NCI-H748 (cell line): ENCODE measurements around the gene EYS.
A peak's percentile ranks its signal among the peaks of the same experiment; 100 is the strongest.
"Not testable (repeated sequence)": the region's sequence is repeated elsewhere in the genome, so short reads cannot be mapped to it uniquely, and the experiment has no call there.

Experiments used
- DNase-seq: peaks from one replicate; lab custom pipeline; 2025; ENCODE audit not compliant: unreplicated experiment; lab: John Stamatoyannopoulos, UW

Gene EYS

DNA sequence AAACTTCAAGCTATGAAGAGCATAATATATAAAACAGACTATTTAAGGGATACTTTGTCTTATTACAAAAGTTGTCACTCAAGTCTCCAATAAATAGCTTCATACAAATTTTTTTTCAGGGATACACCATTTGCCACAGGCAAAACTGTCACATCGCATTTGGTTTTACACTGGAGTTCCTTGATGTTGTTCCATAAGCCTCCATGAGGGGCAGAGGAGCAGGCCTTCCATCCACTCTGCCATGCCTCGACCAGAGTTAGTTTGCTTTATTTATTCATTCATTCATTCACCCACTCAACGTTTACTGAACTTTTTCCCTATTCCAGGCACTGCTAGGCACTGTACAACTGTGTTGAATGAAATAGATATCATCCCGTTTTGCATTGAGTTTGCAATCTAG, 1824.8 kb downstream of the EYS start:
- no peak for DNase-seq

GRCh38 chr6:63881791-63882190, 1825.2 kb downstream of the EYS start:
- DNase-seq = no peak

DNA sequence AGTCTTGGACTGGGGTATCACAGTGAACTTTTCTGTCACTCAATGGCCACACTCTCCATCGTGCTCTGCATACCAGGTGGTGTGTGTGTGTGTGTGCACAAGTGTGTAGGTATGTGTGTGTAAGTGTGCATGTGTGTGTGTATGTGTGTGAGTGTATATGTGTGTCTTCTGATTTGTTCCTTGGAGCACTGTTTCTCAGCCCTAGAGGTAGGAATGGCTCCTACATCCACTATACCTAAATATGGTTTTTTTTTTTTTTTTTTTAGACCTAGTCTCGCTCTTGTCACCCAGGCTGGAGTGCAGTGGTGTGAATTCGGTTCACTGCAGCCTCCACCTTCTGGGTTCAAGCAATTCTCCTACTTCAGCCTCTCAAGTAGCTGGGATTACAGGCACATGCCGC, 1834.8 kb downstream of the EYS start:
- DNase-seq = no peak

DNA sequence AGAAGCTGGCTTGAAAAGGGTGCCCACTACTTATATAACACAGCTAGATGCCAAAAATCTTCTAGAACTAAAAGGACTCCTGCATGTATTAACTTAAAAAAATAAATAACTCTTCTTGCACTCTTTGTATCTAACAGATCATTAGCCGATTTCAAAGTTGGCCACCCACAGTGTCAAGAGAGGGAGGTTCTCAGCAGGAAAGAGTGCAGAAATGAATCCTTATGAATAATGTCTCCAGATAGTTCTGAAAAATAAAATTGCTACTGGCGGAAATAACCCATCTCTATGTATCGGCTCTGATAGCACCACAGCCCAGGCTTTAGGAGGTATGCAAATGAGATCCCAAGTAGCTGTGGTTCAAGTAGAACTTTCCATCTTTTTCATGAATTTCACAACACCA, 1838.7 kb downstream of the EYS start:
- no peak for DNase-seq

DNA sequence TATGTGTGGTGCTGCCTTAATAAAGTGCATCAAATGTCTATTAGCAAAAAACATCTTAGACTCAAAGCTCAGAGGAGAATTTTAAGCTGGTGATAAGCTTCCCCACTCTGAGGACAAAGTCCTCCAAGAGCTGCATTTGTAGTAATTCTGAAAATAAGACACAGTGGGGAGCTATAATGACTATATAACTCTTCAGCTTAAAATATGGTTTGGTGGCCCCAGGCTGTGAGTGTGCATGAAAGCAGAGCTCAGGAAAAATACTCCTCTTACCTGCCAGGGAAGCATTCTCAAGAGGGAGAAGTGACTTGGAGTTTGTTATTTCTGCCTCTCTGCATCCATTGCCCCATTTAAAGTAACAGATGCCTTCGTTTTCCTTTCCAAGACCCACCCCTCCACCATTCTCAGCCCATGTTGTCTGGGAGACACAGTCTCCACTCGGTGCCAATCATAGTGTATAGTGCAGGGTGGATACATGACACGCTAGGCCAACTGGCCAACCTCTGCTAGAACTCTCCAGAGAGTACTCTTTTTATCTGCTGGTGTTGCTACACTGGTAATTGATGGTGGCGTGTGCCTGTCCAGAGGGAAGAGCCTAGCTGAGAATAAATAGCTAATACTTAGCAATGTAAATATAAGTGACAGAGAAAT, 1842.2 kb downstream of the EYS start:
- DNase-seq = no peak

DNA sequence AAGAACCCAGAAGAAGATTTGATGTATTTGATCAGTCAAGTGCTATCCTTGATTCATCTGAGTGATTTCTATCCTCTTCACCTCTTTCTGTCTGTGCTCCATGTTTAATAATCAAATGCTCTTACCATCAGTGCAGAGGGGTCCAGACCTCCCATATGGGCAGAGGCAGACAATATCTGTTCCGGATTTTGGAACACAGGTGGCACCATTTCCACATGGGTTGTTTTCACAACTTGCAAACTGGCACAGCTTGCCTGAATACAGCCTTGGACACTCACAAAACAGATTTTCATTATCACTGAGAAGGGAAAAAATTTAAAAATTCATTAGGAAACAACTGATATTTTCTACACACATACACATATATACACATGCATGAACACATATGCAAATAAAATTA, 1843.0 kb downstream of the EYS start:
- DNase-seq = no peak

DNA sequence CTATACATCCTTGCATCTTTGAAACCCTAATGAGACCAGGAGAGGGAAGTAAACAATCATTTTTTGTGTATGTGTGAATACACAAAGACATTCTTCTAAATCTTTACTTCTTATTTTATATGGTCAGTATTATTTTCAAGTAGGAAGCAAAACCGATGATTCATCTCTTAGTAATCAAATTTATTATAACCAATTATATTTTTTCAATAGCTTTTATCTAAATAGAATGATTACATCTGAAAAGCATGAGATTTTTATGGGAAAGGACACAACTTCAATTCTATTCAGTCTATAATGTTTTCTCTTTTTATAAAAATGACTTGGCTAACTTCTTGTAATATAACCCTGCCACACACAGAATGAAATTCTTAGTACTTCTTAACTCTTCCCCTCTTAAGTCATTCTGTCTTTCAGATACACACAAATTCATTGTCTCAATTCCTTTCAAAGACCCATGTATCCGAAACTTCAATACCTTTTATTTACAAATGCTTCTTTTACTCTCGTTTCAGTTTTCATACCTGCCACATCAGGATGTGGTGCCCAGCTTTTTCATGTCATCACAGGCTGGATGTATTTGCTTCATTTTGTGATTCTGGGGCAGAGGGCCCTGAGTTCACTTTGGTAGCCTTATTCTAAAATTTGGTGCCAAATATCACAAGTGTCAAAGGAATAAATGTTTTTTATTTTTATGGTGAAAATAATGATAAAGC, 1844.4 kb downstream of the EYS start:
- no peak for DNase-seq

- DNase-seq = peak; percentile 22
These were observed 1847.5 kb downstream of the EYS start for GRCh38 chr6:63859528-63859927.

- no peak for DNase-seq
These were observed 1848.3 kb downstream of the EYS start for GRCh38 chr6:63858691-63859090.

DNA sequence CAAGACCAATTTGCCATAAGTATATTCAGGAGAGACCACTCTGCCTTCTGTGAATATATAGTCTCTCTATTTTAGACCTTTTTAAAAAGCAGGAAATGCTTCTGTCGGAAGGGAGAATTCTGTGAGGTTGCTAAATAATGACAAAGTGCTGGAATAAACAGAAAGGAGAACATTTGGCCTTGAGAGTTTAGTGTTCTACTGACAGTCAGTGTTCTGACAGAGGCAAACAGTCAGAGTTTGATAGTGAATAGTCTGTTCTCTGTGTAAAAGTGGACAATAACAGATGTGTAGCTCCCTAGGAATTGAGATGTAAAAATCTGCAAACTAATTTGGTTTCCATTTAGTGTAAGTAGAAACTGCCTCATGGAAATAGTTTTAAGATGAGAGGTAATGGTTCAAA, 1850.8 kb downstream of the EYS start:
- DNase-seq = no peak

DNA sequence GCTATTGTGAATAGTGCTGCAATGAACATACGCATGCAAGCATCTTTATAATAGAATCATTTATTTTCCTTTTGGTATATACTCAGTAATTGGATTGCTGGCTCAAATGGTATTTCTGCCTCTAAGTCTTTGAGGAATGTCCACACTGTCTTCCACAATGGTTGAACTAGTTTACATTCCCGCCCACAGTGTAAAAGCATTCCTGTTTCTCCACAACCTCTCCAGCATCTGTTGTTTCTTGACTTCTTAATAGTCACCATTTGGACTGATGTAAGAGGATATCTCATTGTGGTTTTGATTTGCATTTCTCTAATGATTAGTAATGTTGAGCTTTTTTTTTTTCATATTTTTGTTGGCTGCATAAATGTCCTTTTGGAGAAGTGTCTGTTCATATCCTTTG, 1862.7 kb downstream of the EYS start:
- DNase-seq = no peak

DNA sequence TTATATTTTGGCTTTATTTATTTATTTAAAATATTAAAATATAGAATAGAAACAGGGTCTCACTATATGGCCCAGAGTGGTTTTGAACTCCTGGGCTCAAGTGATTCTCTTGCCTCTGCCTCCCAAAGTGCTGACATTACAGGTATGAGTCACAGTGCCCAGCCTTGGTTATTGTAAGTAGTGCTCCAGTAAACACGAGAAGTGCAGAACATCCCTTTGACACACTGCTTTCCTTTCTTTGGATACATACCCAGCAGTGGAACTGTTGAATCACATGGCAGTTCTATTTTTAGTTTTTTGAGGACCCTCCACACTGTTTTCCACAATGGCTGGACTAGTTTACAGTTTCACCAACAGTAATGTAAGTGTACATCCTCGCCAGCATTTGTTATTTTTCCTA, 1867.5 kb downstream of the EYS start:
- DNase-seq = peak; percentile 13

- not testable (repeated sequence) for DNase-seq
These were observed 1878.3 kb downstream of the EYS start for GRCh38 chr6:63828678-63829077.

DNA sequence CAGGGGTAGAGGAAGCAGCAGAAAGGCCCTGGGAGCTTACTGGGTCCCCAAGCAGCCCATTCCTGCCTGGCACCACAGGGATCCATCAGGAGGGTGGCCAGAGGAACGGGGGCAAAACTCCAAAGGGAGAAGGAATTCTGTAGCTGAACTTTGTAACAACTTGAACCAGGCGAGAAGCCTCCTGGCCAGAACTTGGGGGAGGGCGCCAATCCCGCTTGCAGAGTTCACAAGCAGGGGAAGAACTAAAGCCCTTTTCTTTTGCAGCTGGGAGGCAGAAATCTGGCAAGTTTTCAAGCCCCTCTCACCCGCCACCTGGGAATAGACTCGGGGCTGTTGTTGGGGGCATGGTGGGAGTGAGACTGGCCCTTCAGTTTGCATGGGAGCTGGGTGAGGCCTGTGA, 1882.3 kb downstream of the EYS start:
- DNase-seq = no peak

GRCh38 chr6:63821442-63821841, 1885.6 kb downstream of the EYS start:
- no peak for DNase-seq

DNA sequence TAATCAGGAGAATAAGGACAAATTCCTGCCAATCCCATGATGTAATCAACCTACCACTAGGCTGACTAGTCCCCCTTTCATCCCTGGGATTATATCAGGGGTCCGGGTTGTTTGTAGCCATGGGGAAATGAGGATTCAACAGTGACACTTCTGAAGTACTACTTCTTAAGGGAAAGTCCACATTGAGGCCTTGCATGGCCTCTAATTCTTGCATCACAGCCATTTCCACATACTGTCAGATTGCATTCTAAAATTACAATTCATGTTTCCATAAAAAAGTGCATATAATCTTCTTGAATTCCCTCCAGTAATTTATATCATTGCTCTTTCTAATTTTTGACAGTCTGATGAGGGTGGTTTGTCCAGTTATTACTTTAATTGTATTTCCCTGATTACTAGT, 1887.2 kb downstream of the EYS start:
- no peak for DNase-seq

GRCh38 chr6:63817492-63818050, 1889.5 kb downstream of the EYS start:
- DNase-seq = no peak

DNA sequence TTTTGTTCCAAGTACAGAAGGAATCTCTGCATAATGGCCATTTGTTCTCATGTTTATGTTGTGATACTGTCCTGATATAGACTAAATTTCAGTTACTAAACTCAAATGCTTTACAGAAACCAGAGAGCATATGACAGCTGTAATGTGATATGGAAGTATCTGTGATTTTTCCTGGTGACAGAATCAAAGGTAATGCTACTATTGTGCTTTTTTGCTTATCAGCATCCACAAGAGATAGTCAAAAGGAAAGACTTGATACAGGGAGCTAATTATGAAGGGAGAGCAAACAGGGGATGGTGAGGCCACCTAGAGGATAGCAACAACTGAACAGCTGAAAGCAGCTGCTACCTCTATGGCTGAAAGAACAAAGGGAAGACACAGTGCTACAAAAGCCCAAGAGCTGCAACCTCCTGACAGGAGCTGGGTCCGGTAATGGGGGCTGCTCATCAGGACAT, 1890.0 kb downstream of the EYS start:
- DNase-seq = peak; percentile 59

- no peak for DNase-seq
These were observed 1890.5 kb downstream of the EYS start for GRCh38 chr6:63816401-63816981.

GRCh38 chr6:63814459-63814858, 1892.6 kb downstream of the EYS start:
- no peak for DNase-seq

- DNase-seq = no peak
These were observed 1893.4 kb downstream of the EYS start for GRCh38 chr6:63813566-63814120.

DNA sequence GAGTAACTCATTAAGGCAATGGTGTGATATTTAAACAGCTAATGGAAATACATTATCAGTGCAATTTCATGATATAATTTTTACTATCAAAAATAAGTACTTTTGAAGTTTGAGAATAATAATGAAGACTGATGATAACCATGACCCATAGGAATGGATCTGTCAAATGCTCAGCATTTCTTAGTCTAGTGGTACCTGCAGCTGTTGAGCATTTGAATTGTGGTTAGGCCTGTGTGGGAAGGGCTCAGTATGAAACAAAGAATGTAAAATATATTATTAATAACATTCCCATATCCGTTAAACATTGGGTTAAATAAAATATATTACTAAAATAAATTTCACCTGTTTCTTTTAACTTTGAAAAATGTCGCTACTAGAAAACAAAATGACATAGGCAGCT, 1898.5 kb downstream of the EYS start:
- DNase-seq = no peak
